ENCODE results near the gene APCDD1L.
"Not testable (repeated sequence)": the region's sequence is repeated elsewhere in the genome, so short reads cannot be mapped to it uniquely, and the experiment has no call there.

Gene APCDD1L

GRCh38 chr20:58436868-58437645 lies 78.1 kb downstream of the APCDD1L start:
- DNase-seq: no peak

- DNase-seq: no peak
Measured at GRCh38 chr20:58435237-58435636, 80.0 kb downstream of the APCDD1L start.

GRCh38 chr20:58434326-58434725 lies 80.9 kb downstream of the APCDD1L start:
- DNase-seq: no peak

GRCh38 chr20:58433759-58434158 lies 81.4 kb downstream of the APCDD1L start:
- DNase-seq: no peak

GRCh38 chr20:58433029-58433647 lies 82.1 kb downstream of the APCDD1L start:
- no peak for DNase-seq

- DNase-seq: no peak
Measured at GRCh38 chr20:58432186-58432954, 82.8 kb downstream of the APCDD1L start.

GRCh38 chr20:58431134-58431533 lies 84.1 kb downstream of the APCDD1L start:
- no peak for DNase-seq

- no peak for DNase-seq
Measured at GRCh38 chr20:58429303-58429702, 85.9 kb downstream of the APCDD1L start.

- DNase-seq: no peak
Measured at GRCh38 chr20:58428364-58428763, 86.8 kb downstream of the APCDD1L start.

GRCh38 chr20:58427571-58427970 lies 87.6 kb downstream of the APCDD1L start:
- not testable (repeated sequence) for DNase-seq

GRCh38 chr20:58424218-58424969 lies 90.8 kb downstream of the APCDD1L start:
- DNase-seq: no peak

GRCh38 chr20:58421497-58421850 lies 93.7 kb downstream of the APCDD1L start:
- no peak for DNase-seq

GRCh38 chr20:58420798-58421496 lies 94.3 kb downstream of the APCDD1L start:
- no peak for DNase-seq

GRCh38 chr20:58418949-58419748 lies 96.0 kb downstream of the APCDD1L start:
- no peak for DNase-seq

GRCh38 chr20:58417438-58417837 lies 97.8 kb downstream of the APCDD1L start:
- DNase-seq: no peak

GRCh38 chr20:58416835-58417234 lies 98.4 kb downstream of the APCDD1L start:
- no peak for DNase-seq

- DNase-seq: no peak
Measured at GRCh38 chr20:58416057-58416456, 99.1 kb downstream of the APCDD1L start.

- not testable (repeated sequence) for DNase-seq
Measured at GRCh38 chr20:58414786-58415185, 100.4 kb downstream of the APCDD1L start.

- DNase-seq: not testable (repeated sequence)
Measured at GRCh38 chr20:58414216-58414615, 101.0 kb downstream of the APCDD1L start.
